ENCODE data around the gene ELFN1. TPM values are rescaled to one million over a fixed set of nuclear protein-coding genes. Genes with fewer than 3 reads are reported as not detected.
A peak's percentile ranks its signal among the peaks of the same experiment; 100 is the strongest.

The ELFN1 gene
- total and polyA plus RNA-seq, 8 donors = 0.20 to 0.94 (median 0.73) TPM

GRCh38 chr7:1703441-1703840, 33.4 kb downstream of the ELFN1 start:
- no peak for TF ChIP-seq CTCF (IDR thresholded peaks at IDR 0.05)
- 40 to 47% methylated on average over 8 of the region's 8 CpGs for WGBS, 2 donors
- Histone ChIP-seq H3K36me3 (no peaks in the 10 kb centered on the region), H3K27ac (no peak overlapping the region), H3K9me3 (no peaks in the 10 kb centered on the region), H3K4me3 (no peak overlapping the region), H3K27me3 (no peaks in the 10 kb centered on the region), H3K4me1 (no peaks in the 10 kb centered on the region)
- ATAC-seq (no peak), FAIRE-seq (no peak), DNase-seq (peak in 1 of 6 donors; percentile 0)
- intact Hi-C loops (cut with DNase I) = no loop called here

GRCh38 chr7:1703871-1704810, 34.1 kb downstream of the ELFN1 start:
- ATAC-seq (no peak), DNase-seq (peak in 3 of 6 donors; percentile 3 to 49 (median 39)), FAIRE-seq (no peak)
- Histone ChIP-seq H3K4me3 (no peak overlapping the region), H3K4me1 (no peaks in the 10 kb centered on the region), H3K36me3 (no peaks in the 10 kb centered on the region), H3K27me3 (no peaks in the 10 kb centered on the region), H3K27ac (no peak overlapping the region), H3K9me3 (no peaks in the 10 kb centered on the region)
- WGBS, 2 donors = 75 to 82% methylated on average over 20 of the region's 20 CpGs
- no peak for TF ChIP-seq CTCF (IDR thresholded peaks at IDR 0.05)
- intact Hi-C loops (cut with DNase I) = no loop called here

- no peaks in the 10 kb centered on the region for H3K36me3 ChIP-seq
- DNase-seq (peak in 3 of 6 donors; percentile 13 to 42 (median 36)), FAIRE-seq (no peak), ATAC-seq (no peak)
- no peaks in the 10 kb centered on the region for H3K9me3 ChIP-seq
- no peaks in the 10 kb centered on the region for H3K27me3 ChIP-seq
- H3K4me3 ChIP-seq = no peak overlapping the region
- 69 to 82% methylated on average over 26 of the region's 26 CpGs for WGBS, 2 donors
- no peak overlapping the region for H3K27ac ChIP-seq
- intact Hi-C loops (cut with DNase I) = no loop called here
- TF ChIP-seq CTCF (IDR thresholded peaks at IDR 0.05) = no peak
- H3K4me1 ChIP-seq = no peaks in the 10 kb centered on the region
These were observed 35.0 kb downstream of the ELFN1 start for GRCh38 chr7:1704811-1705738.

GRCh38 chr7:1705856-1706255, 35.8 kb downstream of the ELFN1 start:
- DNase-seq (peak in 1 of 6 donors; percentile 26), ATAC-seq (no peak), FAIRE-seq (no peak)
- H3K36me3 ChIP-seq = no peaks in the 10 kb centered on the region
- intact Hi-C loops (cut with DNase I) = no loop called here
- no peak for TF ChIP-seq CTCF (IDR thresholded peaks at IDR 0.05)
- no peaks in the 10 kb centered on the region for H3K27me3 ChIP-seq
- 71 to 81% methylated on average over 13 of the region's 13 CpGs for WGBS, 2 donors
- H3K27ac ChIP-seq = no peak overlapping the region
- H3K4me3 ChIP-seq = no peak overlapping the region
- no peaks in the 10 kb centered on the region for H3K9me3 ChIP-seq
- no peaks in the 10 kb centered on the region for H3K4me1 ChIP-seq
